NCI-H510A treated with DMSO at 0.1 percent for 48 hours (cell line): ENCODE measurements around the gene EXOC7.

Experiments used
- DNase-seq: peaks from one replicate; lab custom pipeline; 2025; lab: John Stamatoyannopoulos, UW

The EXOC7 gene, protein sequence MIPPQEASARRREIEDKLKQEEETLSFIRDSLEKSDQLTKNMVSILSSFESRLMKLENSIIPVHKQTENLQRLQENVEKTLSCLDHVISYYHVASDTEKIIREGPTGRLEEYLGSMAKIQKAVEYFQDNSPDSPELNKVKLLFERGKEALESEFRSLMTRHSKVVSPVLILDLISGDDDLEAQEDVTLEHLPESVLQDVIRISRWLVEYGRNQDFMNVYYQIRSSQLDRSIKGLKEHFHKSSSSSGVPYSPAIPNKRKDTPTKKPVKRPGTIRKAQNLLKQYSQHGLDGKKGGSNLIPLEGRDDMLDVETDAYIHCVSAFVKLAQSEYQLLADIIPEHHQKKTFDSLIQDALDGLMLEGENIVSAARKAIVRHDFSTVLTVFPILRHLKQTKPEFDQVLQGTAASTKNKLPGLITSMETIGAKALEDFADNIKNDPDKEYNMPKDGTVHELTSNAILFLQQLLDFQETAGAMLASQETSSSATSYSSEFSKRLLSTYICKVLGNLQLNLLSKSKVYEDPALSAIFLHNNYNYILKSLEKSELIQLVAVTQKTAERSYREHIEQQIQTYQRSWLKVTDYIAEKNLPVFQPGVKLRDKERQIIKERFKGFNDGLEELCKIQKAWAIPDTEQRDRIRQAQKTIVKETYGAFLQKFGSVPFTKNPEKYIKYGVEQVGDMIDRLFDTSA

DNA sequence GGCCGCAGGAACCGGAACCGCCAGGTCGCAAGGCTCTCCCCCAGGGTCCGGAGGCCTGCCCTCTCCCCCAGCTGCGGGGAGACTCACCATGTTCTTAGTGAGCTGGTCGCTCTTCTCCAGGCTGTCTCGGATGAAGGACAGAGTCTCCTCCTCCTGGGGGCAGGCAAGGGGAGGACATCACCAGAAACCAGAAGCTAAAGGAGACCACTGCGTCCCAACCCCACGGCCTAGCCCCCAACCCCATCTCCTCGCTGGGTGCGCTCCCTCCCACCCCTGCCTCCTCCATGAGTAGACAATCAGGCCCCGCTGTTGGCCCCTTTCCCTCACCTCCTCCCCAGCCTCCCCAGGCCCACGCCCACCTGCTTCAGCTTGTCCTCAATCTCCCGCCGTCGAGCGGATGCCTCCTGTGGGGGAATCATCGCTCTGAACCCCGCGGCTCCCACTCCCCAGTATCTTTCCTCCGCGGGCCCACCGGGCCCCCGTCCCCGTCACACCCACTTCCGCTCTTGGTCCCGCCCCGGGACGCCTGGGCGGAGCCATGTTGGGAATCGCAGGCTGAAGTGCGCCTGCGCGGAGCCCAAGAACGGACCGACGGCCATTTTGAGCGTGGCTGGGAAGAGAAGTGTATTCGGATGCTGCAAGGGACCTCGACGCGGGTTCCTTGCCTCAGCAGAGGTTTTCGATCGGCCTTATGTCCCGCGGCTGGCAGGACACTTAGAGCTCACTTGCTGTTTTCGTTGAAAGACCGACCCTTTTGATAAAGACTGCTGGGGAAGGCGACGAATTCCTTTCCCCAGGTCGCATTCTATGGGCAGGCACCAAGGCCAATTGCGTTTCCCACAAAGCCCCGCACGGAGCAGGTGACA, at the start of gene EXOC7:
Gene EXOC7 (minus strand): TSS at position 514 of the 866 bp plus-strand sequence. CDS start 95 bp downstream, at position 419.
- peak; percentile 95 for DNase-seq

GRCh38 chr17:76153202-76153601, 49.6 kb upstream of the EXOC7 start:
- DNase-seq: no peak

GRCh38 chr17:76152591-76152990, 49.0 kb upstream of the EXOC7 start:
- DNase-seq: no peak

GRCh38 chr17:76151896-76152454, 48.4 kb upstream of the EXOC7 start:
- no peak for DNase-seq

- no peak for DNase-seq
These were observed 47.4 kb upstream of the EXOC7 start for GRCh38 chr17:76150712-76151622.

- no peak for DNase-seq
These were observed 45.6 kb upstream of the EXOC7 start for GRCh38 chr17:76149214-76149613.

GRCh38 chr17:76148015-76148326, 44.4 kb upstream of the EXOC7 start:
- DNase-seq: no peak

DNA sequence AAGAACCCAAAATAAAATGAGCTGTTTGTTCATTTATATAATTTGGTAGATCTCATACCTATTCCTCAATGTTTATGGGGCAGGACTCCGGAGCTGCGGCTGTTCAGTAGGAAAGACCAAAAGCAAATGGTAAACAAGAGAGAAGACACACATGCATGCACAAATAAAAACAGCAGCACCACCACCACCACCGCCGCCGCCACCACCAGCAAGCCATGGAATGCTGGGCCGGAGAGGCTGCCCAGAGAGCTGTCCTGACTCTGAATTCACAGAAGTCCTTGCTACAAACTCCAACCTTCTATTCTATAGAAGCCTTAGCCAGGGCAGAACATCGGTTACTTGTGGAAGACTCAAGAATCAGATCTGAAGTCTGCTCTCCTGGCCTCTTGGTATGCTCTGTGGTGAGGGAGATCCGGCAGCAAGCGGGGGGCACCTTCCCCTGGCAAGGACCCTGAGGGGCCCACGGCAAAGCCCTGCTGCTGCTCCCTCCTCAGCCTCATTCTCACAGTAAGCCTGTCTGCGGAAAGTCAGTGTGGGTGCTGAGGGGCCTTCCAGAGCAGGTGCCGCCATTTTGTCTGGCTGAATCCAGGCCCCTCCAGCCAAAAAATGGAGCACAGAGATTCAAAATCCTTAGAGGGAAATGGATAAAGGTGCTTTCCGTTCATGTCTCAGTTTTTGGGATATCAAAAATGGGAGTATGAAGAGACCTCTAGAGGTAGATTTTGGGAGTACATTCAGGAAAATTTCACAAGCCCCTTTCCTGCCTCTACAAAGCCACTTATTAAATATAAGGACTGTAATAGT, 43.8 kb upstream of the EXOC7 start:
- peak; percentile 52 for DNase-seq

DNA sequence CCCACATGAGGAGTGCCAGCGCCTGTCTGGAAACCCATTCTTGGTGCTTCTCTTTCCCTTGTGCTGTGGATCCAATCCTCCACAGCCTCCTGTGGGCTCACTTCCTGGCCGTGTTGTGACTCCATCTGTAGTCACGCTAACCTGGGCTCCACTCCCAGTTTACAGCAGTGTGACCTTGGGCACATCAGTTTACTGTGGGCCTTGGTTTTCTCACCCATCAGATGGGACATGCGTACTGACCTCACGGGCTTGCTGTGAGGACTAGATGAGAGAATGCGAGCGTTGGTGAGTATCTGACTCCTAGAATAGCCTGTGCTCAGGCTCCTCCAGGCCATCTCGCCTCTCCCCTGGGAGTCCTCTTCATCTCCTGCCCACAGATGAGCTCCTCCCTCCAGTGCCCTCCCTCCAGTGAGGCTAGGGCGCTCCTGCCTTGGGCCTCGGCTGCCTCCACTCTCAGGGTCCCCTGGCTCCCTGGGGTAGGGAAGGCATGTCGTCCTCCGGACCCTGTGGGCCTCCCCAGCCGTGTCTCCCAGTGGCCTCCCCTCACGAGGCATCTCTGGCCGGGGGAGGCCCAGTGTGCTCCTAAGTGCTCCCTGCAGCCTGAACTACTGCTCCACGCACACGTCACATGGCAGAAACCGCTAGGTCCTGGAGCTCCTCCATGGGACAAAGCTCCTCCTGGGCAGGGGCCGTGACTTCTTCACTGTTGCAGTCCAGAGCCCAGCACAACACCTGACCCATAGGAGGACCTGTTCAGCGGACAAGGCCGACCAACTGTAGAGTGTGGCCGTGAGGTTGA, 42.7 kb upstream of the EXOC7 start:
- no peak for DNase-seq

- peak; percentile 53 for DNase-seq
These were observed 41.9 kb upstream of the EXOC7 start for GRCh38 chr17:76145231-76146052.

GRCh38 chr17:76142585-76143041, 39.0 kb upstream of the EXOC7 start:
- DNase-seq: peak; percentile 16

GRCh38 chr17:76142039-76142584, 38.5 kb upstream of the EXOC7 start:
- no peak for DNase-seq

- DNase-seq: peak; percentile 96
These were observed 37.8 kb upstream of the EXOC7 start, which contains the start of gene FOXJ1 for GRCh38 chr17:76141212-76142038. TSS of gene FOXJ1 (minus strand) at chr17:76141245. CDS start at chr17:76140395, 850 bp downstream.

GRCh38 chr17:76140661-76141211, 37.1 kb upstream of the EXOC7 start:
- no peak for DNase-seq

GRCh38 chr17:76139801-76140660, 36.4 kb upstream of the EXOC7 start:
- DNase-seq: no peak
